Thyroid gland (tissue), 4 donors: Measurements from ENCODE around the gene KCNJ14.

Source experiments
- CTCF ChIP-seq, 6 experiments: fragments of 200-600 bp in 3 of 6; fragments of 450-650 bp in 3 of 6; sonication (generic) in 3 of 6; IDR thresholded peaks; one replicate each; pipeline ENCODE4 v1.5.1; 2016 to 2019; ENCODE audit warnings: antibody characterized with exemption in 6 of 6, mild to moderate bottlenecking in 2 of 6, inconsistent platforms in 1 of 6, moderate library complexity in 1 of 6
- POLR2A ChIP-seq, 2 donors: fragments of 450-650 bp; IDR thresholded peaks; one replicate each; pipeline ENCODE4 v1.6.1; 2017; ENCODE audit warnings: antibody characterized with exemption in 2 of 2, mild to moderate bottlenecking in 2 of 2, moderate library complexity in 1 of 2

- TF ChIP-seq CTCF (IDR thresholded peaks at IDR 0.05) (no peak), POLR2A (IDR thresholded peaks at IDR 0.05) (no peak)
Observed at GRCh38 chr19:48513289-48514122, 58.1 kb downstream of the KCNJ14 start.
